Bone marrow (tissue), 2 donors: ENCODE measurements around the gene TMEM18.

ENCODE experiments used
- DNase-seq, 2 donors: peaks; one replicate each; lab custom pipeline; 2025; lab: John Stamatoyannopoulos, UW

The TMEM18 gene

DNA sequence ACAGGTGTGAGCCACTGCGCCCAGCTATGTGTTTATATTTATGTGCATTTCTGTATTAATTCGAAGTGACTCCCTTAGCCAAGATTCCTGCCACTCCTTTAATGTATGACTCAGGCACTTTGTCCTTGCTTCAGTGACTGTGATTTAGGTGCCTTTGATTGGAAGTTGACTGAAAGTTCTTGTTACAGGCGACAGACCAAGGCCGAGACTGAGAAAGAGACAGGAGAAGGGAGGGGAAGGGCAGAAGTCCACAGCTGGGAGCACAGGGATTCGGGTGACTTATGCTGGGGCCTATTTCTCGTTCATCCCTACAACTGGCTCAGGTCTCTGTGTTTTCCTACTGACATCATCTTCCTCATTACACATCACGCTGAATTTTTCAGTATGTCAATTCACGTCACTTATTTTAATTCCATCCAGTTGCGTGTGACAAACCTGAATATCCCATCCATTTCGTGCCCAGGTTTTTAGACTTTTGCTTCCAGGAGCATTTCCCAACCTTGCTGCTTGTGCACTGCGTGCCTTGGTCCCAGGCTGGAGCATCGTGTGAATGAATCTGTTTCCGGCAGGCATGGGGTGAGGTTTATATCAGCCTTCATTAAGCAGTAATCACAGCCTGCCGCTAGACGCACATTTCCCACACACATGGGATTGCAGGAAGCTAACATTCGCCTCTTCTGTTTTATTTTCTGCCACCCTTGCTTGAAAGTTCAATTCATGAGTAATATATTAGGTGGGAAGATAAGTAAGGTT, 42.4 kb downstream of the TMEM18 start:
- DNase-seq = no peak

DNA sequence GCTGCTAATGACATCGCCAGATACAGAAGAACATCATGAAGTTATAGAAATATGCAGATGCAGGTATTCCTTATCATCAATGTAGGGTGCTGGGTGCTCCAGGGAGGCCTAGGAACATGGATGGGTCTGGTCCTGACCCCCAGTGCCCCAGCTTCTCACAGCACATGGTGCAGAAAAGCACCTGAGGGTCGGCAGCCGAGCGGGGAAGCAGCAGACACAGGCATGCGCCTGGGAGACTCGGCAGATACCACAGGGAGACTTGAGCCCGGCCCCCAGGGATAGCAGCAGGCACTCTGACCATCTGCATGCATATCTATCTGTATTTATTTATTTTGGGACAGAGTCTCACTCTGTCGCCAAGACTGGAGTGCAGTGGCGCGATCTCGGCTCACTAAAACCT, 43.2 kb downstream of the TMEM18 start:
- no peak for DNase-seq

DNA sequence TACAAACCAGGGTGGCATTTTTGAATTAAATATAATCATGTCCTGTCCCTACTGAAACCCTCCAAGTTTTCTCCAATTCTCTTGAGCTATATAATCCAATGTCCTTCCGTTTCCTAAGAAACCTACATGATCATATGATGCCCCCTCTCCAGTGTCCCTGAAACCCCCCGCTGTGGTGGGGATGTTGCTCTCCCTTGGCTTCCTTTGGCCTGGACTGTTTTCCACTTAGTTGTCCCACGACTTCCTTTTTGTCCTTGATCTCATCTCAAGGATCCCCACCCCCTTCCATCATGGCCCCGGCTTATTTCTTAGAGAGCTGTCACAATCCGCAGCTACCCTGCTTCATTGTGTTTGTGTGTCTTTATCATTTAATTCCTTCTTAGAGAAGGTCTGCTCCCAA, 43.8 kb downstream of the TMEM18 start:
- DNase-seq = no peak

DNA sequence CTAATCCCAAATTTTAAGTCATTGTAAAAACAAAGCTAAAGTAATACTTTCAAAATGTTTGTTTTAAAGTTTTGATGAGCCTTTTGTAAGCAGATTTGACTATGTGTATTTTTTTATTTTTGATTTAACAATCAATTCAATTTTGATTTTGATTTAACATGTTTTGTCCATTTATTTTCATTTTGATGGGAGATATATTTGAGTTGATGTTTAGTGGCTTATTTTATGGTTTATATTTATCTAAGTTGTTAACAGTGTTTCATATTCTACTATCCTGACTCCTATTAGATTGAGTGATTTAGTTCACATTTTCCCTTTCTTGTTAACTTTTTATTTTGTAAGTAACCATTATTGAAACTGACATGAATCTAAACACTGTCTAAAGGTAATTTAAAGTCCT, 44.7 kb downstream of the TMEM18 start:
- no peak for DNase-seq

DNA sequence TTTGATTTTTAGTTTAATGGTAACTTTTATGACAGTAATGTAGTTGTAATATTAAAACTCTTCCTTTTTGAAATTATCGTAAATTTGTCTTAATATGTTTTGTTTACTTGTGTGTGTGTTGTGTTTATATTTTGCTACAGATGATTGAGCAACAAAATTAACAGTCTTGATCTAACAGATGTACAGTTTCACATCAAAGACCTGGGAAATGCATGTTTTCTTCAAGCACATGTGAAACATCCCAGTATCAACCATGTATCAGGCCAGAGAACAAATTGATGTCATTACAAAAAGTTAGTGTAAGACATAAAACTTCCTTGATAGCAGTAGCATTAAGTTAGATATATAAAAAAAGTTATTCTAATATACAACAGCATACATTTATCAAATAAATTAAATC, 45.5 kb downstream of the TMEM18 start:
- DNase-seq = no peak

DNA sequence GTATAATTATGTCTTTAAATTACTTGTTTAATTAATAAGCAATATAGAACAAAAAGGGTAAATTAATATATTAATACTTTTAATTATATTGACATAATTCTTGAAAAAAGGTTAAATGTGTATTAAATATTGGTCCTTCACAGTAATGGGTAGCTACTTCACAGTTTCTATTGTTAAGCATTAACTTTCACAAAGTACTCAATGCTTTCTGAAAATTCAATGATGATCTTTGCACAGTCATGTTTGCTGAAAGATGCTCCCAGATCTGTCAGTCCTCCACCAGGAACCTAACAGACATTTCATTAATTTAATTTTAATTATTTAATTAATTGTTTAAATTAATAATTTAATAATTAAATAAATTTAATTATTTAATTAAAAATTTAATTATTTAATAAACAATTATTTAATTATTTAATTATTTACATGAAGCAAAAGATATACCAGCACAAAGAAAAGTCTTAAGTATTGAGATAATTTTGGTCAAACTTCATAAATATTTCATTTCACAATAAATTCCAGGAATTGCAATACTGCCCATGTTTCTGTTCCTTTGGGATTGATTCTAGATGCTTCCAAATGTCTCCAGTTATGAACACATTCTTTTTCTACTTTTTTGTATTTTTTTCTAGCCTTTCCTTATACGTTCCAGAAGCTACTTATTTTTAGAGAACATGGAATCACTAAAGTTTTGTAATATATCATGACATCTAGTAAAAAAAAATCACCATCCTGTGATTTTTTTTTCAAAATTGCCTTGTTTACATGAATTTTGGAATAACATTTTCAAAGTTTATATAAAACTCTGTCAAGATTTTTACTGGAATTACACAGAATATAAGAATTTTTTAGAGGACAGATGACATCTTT, 46.5 kb downstream of the TMEM18 start:
- no peak for DNase-seq

DNA sequence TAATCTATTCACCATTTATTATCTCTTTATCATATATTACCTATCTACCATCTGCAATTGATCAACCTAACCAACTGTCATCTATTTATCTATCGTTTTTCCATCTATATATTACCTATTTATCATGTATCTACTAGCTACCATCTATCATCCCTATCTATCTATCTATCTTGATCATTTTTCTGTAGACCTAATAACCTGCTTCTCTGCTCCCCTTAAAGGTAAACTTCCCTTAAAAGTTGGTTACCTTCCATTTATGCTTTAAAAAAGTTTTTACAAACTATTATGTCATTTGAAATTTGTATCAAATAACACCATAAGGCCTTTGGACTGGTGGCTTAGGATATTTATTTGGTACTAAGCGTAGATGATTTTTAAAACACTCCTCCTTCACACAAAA, 47.2 kb downstream of the TMEM18 start:
- no peak for DNase-seq

DNA sequence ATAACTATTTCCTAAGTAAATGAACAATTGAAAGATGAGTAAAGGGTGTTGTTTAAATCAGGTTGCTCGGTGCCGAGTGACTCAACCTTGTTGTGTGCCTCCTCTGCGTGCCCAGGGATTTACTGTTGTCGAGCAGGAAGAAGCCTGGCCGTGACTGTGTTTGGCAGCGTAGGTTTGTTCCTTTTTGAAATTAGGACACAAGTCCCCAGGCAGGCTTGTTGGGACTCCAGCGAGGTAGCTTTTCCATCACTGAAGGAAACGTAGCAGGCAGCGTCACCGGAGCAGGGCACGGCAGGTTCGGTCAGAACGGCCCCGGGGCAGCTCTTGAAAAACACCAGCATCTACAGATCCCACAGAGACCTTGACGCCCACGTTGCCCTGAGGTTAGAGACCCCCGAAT, 48.6 kb downstream of the TMEM18 start:
- DNase-seq = no peak

DNA sequence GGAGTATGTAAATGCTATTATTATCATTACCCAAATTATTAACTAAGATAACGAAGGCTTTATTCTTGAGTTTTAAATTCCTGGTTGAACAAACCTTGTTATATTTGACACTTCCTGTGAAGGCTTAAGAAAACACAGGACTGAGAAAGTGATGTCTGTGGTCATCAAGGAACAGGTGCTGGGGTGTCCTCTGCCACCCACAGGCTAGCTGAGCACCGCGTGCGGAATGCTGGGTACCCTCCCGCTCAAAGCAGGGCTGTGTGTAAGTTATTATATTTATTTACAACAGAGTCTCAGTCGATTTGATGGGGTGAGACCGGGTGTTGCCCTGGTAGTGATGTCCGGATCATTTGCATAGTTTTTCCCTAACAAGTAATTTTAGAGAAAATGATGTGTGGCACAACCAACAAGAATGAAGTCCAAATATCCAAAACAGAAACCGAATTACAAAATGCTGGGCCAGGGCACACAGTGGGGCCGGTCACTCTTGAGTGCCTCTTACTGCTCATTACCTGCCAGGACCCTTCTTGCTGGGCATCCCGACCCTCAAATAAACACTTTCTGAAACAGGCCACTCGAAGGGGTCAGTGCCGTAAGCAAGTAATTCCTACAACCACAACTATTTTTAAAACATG, 49.2 kb downstream of the TMEM18 start:
- DNase-seq = no peak

DNA sequence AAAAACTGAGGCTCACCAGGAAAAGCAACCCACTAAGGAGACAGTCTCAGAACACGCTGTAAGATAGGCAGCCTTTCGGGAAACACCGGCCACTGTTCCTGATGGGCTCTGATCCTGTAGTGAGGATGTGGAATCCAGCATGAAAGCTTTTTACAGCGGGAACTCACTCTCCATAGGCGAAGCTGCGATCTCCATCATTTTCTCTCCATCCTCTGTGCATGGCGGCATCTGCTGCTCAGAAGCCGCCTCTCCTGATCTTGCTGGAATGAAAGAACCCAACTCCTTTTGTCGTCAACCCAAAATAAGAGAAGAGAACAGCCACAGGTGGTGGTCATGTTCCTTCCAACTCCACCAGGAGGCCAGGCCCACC, 49.9 kb downstream of the TMEM18 start:
- no peak for DNase-seq

DNA sequence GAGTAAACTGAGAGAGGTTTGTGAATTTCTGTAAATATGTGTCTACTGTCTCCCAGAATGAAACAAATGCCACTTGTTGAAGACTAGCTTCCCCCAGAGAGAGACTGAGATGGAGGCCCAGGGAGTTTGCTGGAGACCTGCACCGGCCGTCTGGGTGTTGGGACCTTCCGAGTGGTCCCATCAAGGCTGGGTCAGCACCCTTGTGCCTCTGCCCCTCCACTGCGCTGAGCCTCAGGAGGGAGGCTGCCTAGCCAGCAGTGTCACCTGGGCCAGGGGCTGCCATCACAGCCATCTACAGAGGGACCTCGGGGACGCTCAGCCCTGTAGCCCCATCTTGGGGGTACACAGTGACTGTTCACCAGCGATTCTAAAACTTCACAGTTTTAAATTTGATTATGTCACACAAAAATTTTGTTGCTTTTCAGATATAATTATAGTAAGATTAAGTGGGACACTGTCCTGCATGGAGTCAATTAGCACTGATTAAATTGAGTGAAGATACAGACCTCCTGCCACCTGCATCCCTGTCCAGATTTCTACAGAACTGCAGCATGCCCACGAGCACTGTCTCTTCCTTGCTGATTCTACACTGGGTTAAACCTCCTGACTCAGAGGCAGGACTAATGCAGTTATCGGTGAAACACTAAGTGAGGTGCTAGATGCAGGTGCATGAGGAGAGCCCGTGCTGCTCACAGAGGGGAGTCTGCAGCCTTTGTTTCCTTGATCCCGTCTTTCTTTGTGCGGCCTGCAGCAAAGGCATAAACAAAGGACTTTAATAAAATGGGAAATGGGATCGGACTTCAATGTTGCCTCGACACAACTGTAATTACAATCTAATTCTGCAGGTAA, 50.5 kb downstream of the TMEM18 start:
- DNase-seq = no peak

DNA sequence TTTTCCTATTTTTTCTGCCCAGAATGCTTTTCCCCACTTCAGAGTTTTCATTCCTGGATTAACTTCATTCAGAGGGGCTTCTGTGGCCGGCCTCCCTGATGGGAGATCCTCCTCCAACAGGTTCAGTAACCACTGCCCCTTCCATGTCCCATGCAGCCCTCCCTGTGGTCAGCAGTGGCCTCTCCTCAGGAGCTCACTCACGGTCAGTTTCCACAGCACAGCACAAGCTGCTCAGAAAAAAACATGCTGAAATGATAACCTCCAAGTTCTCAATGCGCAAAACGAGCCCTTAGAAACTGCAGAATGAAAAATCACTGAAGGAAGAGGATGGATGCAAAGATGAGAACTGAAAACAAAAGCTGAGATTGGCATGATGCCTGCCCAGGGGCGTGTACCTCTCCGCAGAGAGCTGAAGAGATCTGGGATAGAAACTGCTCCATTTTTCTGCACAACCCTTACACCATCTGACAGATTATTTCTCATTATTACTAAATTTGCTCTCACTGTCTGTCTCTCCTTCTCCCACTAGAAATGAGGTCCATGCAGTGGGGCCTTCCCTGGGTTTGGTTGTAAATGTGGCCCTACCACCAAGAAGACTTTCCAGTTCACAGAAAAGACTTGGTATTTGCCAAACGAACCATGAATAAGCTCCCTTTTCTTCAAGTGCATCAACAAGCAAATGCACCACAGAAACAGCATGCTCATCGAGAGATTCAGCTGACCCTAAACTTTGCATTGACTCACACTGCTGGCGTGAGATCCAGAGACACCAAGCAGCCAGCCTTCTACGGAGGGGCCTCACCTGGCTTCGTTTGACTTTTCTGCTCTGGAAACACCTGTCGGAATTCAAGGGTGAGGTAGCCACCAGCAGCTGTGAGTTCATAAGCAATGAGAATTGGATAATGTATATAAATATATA, 51.5 kb downstream of the TMEM18 start:
- DNase-seq = no peak

DNA sequence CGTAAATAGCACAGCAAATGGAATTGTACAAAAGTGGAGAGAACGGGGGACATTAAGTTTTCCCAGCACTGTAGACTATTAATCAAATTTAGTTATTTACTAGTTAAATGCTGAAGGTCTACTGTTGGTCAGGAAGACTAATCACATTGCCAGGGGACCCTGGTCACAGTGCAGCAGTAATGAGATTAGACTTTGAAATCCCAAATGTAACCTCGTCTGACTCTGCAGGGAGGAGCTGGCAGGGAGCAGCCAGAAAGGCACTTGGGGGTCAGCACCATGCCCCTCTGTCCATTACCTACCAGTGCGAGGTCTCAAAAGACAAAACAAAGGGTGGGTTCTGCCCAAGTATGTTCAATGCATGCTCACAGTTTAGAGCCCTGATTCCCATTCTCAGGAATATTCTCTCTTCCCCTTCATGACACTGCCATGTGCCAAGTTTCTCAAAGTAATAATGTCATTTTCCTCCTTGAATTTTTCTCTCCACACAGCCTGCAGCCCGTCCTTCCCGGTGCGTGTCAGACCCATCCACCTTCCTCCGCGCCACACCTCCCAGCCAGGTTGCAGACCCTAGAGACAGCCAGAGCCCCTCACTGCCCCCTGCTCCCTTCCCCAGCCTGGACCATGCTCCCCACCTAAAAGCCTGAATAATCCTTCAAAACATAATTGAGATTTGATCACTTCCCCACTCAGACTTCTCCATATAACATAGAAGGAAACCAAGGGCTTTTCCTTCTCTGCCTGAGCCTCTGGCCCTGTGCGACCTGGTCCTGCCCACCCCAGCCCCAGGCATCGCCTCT, 52.5 kb downstream of the TMEM18 start:
- DNase-seq = no peak

DNA sequence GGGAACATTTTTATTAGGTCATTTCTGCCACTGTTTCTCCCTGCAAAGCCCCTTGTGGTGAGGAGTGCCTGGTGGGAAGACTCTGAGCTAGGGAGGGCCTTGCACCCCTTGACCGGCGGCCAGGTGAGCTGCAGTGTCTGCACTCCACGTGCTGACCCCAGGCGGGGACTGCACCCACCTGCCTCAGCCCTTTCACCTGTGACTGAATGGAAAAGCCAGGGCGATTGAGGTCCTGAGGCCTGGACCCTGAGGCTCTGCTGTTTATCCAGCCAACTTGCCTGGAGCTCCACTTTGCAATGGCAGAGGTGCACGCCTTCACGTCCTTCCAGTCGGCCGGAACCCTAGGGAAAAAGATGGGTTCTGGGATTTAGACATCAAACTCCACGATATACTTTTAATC, 53.1 kb downstream of the TMEM18 start:
- no peak for DNase-seq

DNA sequence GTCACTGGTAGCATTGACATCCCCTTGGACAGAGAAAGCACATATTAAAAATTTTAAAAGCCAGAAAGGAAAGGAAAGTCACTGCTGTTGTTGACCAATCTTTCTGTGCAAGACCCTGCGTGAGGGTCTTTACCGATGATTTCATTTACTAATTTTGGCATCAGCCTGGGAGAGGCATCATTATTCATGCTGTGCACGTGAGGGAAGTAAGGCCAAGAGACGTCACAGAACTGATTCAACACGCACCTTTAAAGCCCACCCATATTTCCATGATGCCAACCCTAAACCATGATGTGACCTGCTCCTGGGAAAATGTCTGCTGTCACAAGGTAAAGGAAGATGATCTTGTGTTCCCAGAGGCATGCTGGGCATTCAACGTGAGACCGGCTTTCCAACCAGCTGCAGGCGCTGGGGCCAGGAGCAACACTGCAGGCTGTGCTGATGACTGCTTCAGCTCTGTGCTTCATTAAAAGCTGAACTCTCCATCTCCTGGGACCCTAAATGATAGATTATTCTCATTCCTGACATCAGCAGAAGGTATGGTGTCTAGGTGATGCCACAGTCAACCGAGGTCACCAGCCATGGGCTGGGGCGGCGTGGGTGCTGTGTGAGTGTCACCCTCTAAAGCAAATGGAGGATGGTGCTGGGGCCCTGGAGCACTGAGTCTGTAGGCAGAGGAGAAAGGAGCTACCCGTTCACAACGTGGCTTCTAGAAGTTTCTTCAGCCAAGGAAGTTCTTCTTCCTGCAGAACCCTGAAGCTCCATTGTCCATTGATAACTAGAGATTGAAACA, 53.9 kb downstream of the TMEM18 start:
- no peak for DNase-seq

DNA sequence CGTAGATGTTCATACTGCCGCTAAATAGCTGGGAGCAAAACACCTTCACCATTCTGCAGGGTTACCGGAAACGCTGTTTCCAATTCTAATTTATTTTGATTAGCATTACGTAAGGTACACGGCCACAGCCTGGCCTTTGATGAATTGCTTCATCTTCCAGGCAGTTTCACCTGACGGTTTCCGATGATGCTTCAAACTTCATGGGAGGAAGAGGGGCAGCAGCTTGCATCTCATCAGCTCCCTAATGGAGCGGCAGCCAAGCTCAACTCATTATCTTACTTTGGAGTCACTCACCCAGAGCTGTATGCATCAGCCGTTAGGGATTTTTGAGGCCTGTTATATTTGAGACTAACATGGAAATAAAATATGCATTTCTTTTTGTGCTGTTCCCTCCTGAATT, 54.8 kb downstream of the TMEM18 start:
- DNase-seq = no peak

DNA sequence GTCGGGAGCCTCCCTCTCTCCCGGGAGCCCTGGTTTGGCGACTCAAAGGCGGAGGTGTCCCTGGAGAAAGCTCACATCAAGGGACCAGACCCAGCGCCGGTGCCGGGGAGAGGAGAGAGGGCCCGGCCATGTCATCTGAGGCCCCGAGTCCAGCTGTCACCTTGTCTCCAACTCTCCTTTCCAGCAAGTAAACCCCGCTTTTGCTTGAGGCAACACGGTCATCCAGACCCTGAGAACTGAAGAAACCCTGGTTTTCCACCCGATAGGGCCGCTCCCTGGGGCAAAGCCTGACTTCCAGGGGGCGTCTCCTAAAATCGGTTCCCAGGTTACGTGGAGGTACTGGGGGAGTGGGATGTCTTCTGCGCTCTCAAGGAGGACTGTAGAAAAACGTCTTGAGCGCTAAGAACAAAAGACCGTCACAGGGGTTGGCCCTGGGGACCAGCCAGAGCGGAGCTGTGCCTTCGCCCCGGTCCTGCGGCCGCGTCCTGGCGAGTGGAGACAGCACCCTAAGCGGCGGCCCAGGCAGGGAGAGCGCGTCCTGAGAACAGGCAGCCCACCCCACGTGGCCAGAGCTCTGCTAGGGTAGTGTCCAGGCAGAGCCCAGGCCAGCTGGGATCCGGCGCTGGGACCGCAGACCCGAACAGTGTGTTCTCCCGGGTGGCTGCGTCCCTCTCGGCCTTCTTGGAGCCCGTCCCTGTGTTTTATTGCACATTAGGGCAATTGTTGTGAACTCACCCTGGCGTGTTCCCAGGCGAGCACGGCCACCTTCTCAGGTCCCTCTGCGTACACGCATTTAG, 55.7 kb downstream of the TMEM18 start:
- no peak for DNase-seq

DNA sequence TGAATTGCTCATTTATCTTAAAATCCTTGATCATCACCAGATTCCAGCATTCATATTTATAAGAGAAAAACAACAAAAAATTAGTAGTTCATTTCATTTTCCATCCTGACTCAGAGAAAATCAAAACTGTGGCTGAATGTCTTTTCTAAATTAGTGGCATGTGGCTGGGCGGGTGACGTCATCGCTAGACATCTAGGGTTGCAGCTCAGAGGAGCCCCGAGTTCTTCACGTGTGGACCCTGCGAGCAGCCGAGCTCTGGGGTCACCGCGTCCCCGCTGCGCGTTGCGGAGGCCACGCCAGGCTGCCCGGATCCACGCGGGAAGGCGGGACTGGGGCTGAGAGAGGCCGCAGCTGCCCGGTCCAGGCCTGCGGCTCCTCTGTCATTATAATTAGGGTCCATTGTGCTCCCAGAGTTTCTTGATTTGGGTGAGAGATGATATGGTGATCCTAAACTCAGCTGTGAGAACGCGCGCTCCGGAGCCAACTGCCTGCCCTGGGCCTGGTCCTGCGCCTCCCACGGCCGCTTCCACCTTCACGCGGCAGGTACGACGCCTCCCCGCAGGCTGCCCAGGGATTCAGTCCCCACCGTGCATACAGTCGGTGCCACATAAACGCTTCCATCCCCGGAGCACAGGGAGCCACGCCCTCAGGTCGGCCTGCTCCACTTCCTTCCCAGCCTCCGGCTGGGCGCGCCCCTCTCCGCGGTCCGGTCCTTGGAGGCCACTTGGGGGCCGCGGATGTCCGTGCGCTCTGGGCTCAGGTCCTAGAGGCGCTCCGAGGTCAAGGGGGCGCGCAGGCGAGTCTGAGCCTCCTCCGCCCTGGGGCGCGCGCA, 56.5 kb downstream of the TMEM18 start:
- no peak for DNase-seq
